Kidney (tissue), 14 donors: ENCODE measurements around the gene TRIP6. TPM values are rescaled to one million over a fixed set of nuclear protein-coding genes. Genes with fewer than 3 reads are reported as not detected.
A peak's percentile ranks its signal among the peaks of the same experiment; 100 is the strongest.

Source experiments
- DNase-seq, 5 donors: peaks; one replicate each; pipeline ENCODE4 v3.0.0-alpha.2; 2013 to 2020
- FAIRE-seq: peaks from 2 replicates; lab custom pipeline; 2012; peaks lifted over from hg19 to GRCh38; lab: Jason Lieb, UNC
- H3K27ac ChIP-seq, 2 donors: one replicate each; pipeline ENCODE4 v1.7.0; 2013; ENCODE audit warnings: low read depth in 2 of 2, low read length in 2 of 2, inconsistent platforms in 1 of 2
- H3K27me3 ChIP-seq: one replicate; pipeline ENCODE4 v1.7.1; 2013; ENCODE audit warnings: low read length, inconsistent platforms; ENCODE audit not compliant: control insufficient read depth, insufficient read depth
- H3K36me3 ChIP-seq, 3 donors: one replicate each; pipeline versions ENCODE4 v1.7.0 to v1.7.1; 2013; ENCODE audit warnings: low read length in 3 of 3, control low read depth in 1 of 3, inconsistent platforms in 1 of 3; ENCODE audit not compliant: insufficient read depth in 3 of 3, control insufficient read depth in 2 of 3
- H3K4me1 ChIP-seq, 3 donors: one replicate each; pipeline versions ENCODE4 v1.7.0 to v1.7.1; 2013; ENCODE audit warnings: low read length in 3 of 3, inconsistent platforms in 1 of 3, low read depth in 1 of 3; ENCODE audit not compliant: control insufficient read depth in 2 of 3, insufficient read depth in 2 of 3
- H3K4me3 ChIP-seq, 3 donors: one replicate each; pipeline versions ENCODE4 v1.7.0 to v1.8.1; 2013; ENCODE audit warnings: low read length in 3 of 3, control low read depth in 1 of 3, inconsistent platforms in 1 of 3
- H3K9ac ChIP-seq, 3 donors: one replicate each; pipeline versions ENCODE4 v1.7.0 to v1.7.1; 2013; ENCODE audit warnings: low read length in 3 of 3, control low read depth in 1 of 3, inconsistent platforms in 1 of 3
- H3K9me3 ChIP-seq, 3 donors: one replicate each; pipeline versions ENCODE4 v1.7.0 to v1.7.1; 2013; ENCODE audit warnings: low read length in 3 of 3, control low read depth in 1 of 3, inconsistent platforms in 1 of 3; ENCODE audit not compliant: control insufficient read depth in 2 of 3, insufficient read depth in 1 of 3
- intact Hi-C: fragments of 100-400 bp; cut with DNase I; formaldehyde crosslinking; loops from one replicate; pipeline ENCODE4 v1.11.1; 2022
- polyA plus RNA-seq: library from polyadenylated mRNA; stranded (reverse); fragments of 350-450 nt; fragmentation: Illumina TruSeq; extraction: RNeasy Lipid Tissue Mini Kit (QIAGEN cat#74804); gene quantifications from one replicate; pipeline ENCODE4 v1.2.3, GENCODE V29; 2014; ENCODE audit warnings: low read depth, low replicate concordance; ENCODE audit not compliant: insufficient read depth
- total RNA-seq: library from RNA; stranded (reverse); fragmentation: NEBNext Ultra II Directional; extraction: Animal tissue kit (Norgen Biotek cat#: 25700); gene quantifications from one replicate; pipeline ENCODE4 v1.2.1, GENCODE V29; 2021
- TF ChIP-seq, protein P1 (sequence below): IDR thresholded peaks from 3 replicates; pipeline ENCODE4 v1.5.1; 2012; ENCODE audit warnings: mild to moderate bottlenecking, moderate library complexity, borderline replicate concordance; ENCODE audit not compliant: insufficient read depth; ENCODE audit errors: extremely low read depth
- donor health status: control.
- donor health status: control.
- donor health status: control.
- donor health status: control.
- donor health status: control.
- donor health status: DM: yes; HTN: yes; CAD: no.
- donor health status: Normal renal cell carcinoma (clear cell type).

The TRIP6 gene
- total and polyA plus RNA-seq, 2 donors from 2014 or later = 74.4 to 92.6 TPM

DNA sequence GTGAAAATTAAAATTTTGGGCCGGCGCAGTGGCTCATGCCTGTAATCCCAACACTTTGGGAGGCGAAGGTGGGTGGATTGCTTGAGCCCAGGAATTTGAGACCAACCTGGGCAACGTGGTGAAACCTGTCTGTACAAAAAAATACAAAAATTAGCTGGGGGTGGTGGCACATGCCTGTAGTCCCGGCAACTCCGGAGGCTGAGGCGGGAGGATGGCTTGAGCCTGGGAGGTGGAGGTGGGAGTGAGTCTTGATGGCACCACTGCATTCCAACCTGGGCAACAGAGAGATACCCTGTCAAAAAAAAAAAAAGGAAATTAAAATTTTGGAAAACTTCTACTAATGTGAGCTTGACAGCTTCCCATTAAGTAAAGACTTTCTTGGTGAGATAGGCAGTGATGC is 10.8 kb downstream of the TRIP6 start:
- Histone ChIP-seq H3K4me1 (peaks cover 4 to 17% (median 11%) of the 10 kb centered on the region in 3 donors), H3K4me3 (no peak overlapping the region), H3K27me3 (no peaks in the 10 kb centered on the region), H3K9me3 (no peaks in the 10 kb centered on the region), H3K9ac (no peak overlapping the region), H3K36me3 (peaks cover 2 to 24% (median 12%) of the 10 kb centered on the region in 3 donors), H3K27ac (no peak overlapping the region)
- FAIRE-seq (no peak), DNase-seq (peak in 1 of 5 donors; percentile 37)
- intact Hi-C loops = no loop called here
- TF ChIP-seq, protein P1, sequence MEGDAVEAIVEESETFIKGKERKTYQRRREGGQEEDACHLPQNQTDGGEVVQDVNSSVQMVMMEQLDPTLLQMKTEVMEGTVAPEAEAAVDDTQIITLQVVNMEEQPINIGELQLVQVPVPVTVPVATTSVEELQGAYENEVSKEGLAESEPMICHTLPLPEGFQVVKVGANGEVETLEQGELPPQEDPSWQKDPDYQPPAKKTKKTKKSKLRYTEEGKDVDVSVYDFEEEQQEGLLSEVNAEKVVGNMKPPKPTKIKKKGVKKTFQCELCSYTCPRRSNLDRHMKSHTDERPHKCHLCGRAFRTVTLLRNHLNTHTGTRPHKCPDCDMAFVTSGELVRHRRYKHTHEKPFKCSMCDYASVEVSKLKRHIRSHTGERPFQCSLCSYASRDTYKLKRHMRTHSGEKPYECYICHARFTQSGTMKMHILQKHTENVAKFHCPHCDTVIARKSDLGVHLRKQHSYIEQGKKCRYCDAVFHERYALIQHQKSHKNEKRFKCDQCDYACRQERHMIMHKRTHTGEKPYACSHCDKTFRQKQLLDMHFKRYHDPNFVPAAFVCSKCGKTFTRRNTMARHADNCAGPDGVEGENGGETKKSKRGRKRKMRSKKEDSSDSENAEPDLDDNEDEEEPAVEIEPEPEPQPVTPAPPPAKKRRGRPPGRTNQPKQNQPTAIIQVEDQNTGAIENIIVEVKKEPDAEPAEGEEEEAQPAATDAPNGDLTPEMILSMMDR = no peak

DNA sequence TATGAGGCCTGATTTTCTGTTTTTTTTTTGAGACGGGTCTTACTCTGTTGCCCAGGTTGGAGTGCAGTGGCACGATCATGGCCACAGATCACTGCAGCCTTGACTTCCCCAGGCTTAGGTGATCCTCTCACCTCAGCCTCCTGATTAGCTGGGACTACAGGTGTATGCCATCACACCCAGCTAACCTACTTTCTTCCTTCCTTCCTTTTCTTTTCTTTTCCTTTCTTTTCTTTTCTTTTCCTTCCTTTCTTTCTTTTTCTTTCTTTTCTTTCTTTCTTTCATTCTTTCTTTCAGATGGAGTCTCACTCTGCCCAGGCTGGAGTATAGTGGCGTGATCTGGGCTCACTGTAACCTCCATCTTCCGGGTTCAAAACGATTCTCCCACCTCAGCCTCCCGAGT is 11.5 kb downstream of the TRIP6 start:
- Histone ChIP-seq H3K9ac (no peak overlapping the region), H3K27ac (no peak overlapping the region), H3K4me3 (no peak overlapping the region), H3K9me3 (no peaks in the 10 kb centered on the region), H3K27me3 (no peaks in the 10 kb centered on the region), H3K4me1 (peaks cover 4 to 17% (median 11%) of the 10 kb centered on the region in 3 donors), H3K36me3 (peaks cover 2 to 26% (median 9%) of the 10 kb centered on the region in 3 donors)
- intact Hi-C loops = no loop called here
- DNase-seq = no peak
- TF ChIP-seq, protein P1 = no peak
- FAIRE-seq = no peak

DNA sequence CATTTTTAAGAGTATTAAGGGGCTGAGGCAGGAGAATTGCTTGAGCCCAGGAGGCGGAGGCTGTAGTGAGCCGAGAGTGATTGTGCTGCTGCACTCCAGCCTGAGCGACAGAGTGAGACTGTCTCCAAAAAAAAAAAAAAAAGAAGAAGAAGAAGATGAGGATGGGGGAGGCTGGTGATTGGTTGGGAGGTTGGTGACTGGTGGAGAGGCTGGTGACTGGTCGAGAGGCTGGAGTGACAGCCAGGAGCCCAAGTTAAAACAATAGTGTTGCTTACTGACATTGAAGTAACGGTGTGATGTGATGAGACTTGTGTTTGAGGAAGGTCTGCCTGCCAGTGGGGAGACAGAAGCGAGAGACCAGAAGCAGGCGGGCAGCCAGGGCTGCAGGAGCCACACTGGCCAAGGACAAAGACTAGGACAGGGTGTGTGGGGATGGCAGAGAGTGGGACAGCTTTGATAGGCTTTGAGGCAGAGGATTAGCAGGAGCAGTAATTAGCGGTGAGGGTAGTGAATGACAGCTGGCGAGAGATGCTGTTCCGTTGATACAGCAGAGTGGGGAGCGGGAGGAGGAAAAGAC is 12.6 kb downstream of the TRIP6 start:
- Histone ChIP-seq H3K27ac (no peak overlapping the region), H3K36me3 (peaks cover 2 to 31% (median 12%) of the 10 kb centered on the region in 3 donors), H3K4me3 (no peak overlapping the region), H3K4me1 (peaks cover 4 to 12% (median 8%) of the 10 kb centered on the region in 3 donors), H3K9ac (no peak overlapping the region), H3K27me3 (no peaks in the 10 kb centered on the region), H3K9me3 (no peaks in the 10 kb centered on the region)
- FAIRE-seq (no peak), DNase-seq (no peak)
- intact Hi-C loops = no loop called here
- TF ChIP-seq, protein P1 = no peak

DNA sequence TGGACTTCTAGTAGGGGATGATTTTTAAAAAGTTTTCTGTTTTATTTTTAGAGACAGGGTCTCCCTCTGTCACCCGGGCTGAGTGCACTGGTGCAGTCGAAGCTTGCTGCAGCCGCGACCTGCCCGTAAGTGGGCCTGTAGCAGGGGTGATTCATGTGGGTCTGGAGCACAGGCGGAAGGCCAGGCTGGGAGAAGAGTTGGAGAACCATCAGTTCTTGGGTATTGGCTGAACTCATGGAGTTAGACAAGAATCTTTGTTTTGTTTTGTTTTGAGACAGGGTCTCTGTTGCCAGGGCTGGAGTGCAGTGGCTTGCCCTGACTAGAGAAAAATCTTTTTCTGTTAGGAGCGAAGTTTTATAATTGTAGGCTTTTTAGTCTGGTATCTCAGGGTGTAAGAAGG is 13.5 kb downstream of the TRIP6 start:
- Histone ChIP-seq H3K4me3 (no peak overlapping the region), H3K9me3 (no peaks in the 10 kb centered on the region), H3K27ac (no peak overlapping the region), H3K36me3 (peaks cover 4 to 39% (median 18%) of the 10 kb centered on the region in 3 donors), H3K27me3 (no peaks in the 10 kb centered on the region), H3K9ac (no peak overlapping the region), H3K4me1 (peaks cover 4 to 12% (median 8%) of the 10 kb centered on the region in 3 donors)
- intact Hi-C loops = no loop called here
- TF ChIP-seq, protein P1 = no peak
- DNase-seq (no peak), FAIRE-seq (no peak)
